Omental fat pad (tissue), 4 donors: ENCODE data around the gene NRCAM. TPM values are rescaled to one million over a fixed set of nuclear protein-coding genes. Genes with fewer than 3 reads are reported as not detected.

Source experiments
- ATAC-seq: fragments of 150-250 bp; one replicate; pipeline ENCODE4 v1.9.1; 2016; ENCODE audit warnings: mild to moderate bottlenecking, moderate library complexity; ENCODE audit not compliant: low FRiP score
- DNase-seq: peaks from one replicate; pipeline ENCODE4 v3.0.0-alpha.2; 2019; ENCODE audit warnings: low spot score
- total RNA-seq, 4 donors: library from RNA; depleted of rRNA; stranded (reverse); fragments of >200 nt; gene quantifications; one replicate each; pipeline ENCODE4 v1.1.0, GENCODE V29; 2016
- TF ChIP-seq, protein P1 (sequence below), 3 donors: fragments of 450-650 bp; IDR thresholded peaks; one replicate each; pipeline ENCODE4 v1.5.1; 2016 to 2017; ENCODE audit warnings: antibody characterized with exemption in 3 of 3, mild to moderate bottlenecking in 3 of 3, moderate library complexity in 2 of 3

The NRCAM gene
- total RNA-seq, 4 donors from 2014 or later, result 1.9 to 6.5 (median 4.6) TPM

DNA sequence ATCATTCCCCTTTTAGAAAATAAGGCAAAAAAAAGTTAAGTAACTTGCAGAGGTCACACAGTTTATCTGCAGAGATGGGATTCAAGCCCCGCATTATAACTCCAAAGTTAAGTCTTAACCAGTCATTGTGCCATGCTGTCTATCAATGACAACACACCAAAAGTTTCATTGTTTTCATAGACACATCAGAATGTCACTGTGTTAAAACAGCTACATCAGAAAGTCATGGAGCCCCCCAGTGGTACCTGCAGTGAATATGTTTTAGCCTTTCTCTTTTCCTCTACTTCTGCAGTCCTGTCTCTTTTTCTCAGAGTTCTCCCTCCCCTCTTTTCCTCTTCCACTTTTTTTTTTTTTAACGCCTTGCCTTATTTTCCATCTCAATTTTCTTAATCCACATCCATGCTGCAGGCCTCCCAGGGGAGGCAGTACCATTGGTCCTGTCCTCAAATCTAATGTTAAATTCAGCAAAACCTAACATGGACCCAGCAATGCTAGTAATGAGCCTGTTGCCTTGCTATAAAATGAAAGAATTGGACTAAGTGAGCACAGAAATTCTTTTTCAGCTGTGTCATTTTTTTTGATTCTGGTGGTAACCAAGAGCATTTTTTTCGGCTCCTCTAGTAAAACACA is 3.8 kb upstream of the NRCAM start:
- TF ChIP-seq, protein P1, sequence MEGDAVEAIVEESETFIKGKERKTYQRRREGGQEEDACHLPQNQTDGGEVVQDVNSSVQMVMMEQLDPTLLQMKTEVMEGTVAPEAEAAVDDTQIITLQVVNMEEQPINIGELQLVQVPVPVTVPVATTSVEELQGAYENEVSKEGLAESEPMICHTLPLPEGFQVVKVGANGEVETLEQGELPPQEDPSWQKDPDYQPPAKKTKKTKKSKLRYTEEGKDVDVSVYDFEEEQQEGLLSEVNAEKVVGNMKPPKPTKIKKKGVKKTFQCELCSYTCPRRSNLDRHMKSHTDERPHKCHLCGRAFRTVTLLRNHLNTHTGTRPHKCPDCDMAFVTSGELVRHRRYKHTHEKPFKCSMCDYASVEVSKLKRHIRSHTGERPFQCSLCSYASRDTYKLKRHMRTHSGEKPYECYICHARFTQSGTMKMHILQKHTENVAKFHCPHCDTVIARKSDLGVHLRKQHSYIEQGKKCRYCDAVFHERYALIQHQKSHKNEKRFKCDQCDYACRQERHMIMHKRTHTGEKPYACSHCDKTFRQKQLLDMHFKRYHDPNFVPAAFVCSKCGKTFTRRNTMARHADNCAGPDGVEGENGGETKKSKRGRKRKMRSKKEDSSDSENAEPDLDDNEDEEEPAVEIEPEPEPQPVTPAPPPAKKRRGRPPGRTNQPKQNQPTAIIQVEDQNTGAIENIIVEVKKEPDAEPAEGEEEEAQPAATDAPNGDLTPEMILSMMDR (IDR thresholded peaks at IDR 0.05), result no peak
- DNase-seq (no peak), ATAC-seq (no peak)

DNA sequence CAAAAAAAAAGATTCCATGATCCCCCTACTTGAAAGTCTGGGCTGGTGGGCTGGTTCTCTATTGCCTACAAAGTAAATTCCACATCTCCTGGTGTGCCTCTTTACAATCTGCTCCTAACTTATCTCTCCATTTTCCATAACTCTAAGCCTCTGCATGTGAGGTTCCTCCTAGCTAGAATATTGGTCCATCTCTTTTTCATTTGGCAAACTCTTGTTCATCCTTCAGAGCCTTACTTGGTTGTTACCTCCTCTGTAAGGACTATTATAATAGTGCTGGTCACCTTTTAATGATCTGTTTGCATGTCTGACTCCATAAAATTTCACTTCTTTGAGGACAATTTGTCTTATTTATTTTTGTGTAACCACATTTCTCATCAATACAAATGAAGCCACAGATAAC is 1.6 kb upstream of the NRCAM start:
- DNase-seq (no peak), ATAC-seq (no peak)
- TF ChIP-seq, protein P1 (IDR thresholded peaks at IDR 0.05), result no peak

DNA sequence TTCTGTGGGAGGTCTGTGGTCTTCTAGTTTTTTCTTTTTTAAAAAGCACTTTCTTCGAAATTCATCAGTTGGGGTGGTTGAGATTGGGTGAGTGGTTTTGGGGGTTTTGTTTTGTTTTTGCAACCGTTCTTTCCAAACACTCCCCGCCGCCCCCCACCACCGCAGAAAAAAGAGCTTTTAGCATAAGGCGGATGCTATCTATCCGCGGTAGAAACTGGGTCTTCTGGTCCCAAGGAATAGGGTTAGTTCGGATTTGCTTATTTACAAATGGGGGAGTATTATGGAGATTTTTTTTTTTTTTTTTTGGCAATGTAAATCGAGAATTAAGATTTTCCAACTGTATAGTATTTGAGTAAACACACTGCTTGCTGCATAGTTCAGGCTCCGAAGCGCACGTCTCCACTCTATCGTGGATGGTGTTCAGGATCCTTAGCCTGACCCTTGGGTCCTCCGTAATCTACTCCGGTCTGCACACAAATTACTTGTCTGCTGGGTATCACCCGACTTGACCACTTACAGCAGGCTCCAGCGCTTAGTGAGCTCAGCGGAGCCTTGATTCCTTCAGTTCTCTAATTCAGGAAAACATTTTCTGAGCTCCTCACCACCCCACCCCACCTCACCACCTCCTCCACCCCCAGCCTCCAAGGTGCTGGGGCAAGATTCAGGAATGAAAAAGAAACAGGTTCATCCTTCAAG is 757 bp upstream of the NRCAM start:
- no peak for ATAC-seq
- DNase-seq, result no peak
- TF ChIP-seq, protein P1 (IDR thresholded peaks at IDR 0.05), result no peak

DNA sequence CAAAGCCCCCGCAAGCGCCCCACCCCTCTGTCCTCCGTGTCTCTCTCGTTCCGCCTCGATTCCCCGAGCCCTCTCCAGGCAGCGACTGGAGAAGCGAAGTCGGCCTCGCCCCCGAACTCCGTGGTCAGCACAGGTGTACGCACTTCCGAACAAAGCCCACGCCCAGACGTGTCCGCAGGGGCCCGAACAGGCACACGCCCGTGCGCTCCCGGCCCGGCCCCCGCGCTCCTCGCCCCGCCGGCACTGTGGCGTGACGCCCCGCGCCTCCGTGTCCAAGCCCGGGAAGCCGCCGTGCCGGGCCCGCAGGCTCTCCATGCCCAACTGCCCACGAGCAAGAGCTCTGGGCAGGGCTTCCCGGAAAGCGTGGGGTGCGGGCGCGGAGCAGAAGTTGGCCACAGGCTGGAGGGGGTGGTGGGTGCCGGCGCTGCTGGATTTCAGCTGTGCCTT is 662 bp downstream of the NRCAM start:
- TF ChIP-seq, protein P1 (IDR thresholded peaks at IDR 0.05), result no peak
- DNase-seq (no peak), ATAC-seq (peak; percentile 66)

DNA sequence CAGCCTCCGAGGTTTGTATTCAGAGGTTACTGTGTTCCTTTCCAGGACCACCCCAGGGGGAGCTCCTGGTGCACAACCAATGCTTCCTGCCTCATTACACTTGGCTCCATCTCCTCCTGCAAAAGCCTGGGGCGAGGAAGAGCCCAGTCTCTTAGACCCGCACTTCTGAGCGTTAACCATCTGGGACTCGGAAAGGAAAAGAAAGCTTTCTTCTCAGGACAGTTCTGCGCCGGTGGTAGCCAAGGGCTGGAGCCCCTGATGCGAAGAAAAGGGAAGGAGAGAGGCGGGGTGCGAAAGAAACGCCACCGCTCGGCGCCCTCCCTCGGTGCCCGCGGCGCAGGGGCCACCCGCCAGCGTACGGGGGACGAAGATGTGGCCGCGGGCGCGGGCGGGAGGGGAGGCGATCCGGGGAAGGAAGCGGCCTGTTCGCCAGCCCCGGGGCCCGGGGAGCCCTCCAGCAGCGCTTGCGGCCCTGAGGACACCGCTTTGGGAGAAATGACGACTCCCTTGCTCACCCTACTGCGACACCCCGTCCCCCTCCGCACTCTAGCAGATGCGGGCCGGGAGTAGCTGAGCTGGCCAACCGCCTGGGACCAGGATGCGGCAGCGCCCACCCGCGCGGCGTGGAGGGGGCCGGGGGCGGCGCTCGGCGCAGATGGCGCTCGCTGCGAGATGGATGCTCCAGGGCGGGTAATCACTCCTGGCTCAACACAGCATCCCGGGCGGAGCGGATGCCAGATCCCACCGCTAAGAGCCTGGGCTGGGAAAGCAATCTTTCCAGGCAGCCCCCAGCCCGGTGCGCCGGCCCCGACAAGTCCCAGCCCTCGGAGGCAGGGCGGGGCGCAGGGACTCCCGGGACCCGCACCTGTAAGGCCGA is 1.3 kb downstream of the NRCAM start:
- ATAC-seq, result peak; percentile 21
- TF ChIP-seq, protein P1 (IDR thresholded peaks at IDR 0.05), result no peak
- no peak for DNase-seq

DNA sequence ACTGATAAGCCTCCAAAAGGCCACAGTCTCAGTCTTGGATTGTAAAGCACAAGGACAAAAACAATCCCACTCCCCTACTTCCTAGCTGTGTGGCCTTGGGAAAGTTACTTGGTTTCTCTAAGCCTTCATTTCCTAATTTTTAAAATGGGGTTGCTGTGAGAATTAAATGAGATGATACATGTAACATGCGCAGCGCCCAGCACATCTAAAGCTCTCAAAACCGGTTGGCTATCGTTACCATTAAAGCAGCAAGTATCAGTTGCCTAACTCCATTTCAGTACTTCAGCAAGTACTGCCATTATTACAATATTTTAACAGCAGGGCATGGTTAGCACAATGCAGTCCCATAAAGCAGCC is 1.9 kb downstream of the NRCAM start:
- TF ChIP-seq, protein P1 (IDR thresholded peaks at IDR 0.05), result no peak
- ATAC-seq (no peak), DNase-seq (no peak)
